GM15510 (cell line): ENCODE measurements around the gene CAMKMT.

Source experiments
- POLR2A ChIP-seq: IDR thresholded peaks from 3 replicates; pipeline ENCODE4 v1.6.1; 2011; ENCODE audit warnings: borderline replicate concordance; ENCODE audit not compliant: insufficient read length; ENCODE audit errors: extremely low read depth

Gene CAMKMT

DNA sequence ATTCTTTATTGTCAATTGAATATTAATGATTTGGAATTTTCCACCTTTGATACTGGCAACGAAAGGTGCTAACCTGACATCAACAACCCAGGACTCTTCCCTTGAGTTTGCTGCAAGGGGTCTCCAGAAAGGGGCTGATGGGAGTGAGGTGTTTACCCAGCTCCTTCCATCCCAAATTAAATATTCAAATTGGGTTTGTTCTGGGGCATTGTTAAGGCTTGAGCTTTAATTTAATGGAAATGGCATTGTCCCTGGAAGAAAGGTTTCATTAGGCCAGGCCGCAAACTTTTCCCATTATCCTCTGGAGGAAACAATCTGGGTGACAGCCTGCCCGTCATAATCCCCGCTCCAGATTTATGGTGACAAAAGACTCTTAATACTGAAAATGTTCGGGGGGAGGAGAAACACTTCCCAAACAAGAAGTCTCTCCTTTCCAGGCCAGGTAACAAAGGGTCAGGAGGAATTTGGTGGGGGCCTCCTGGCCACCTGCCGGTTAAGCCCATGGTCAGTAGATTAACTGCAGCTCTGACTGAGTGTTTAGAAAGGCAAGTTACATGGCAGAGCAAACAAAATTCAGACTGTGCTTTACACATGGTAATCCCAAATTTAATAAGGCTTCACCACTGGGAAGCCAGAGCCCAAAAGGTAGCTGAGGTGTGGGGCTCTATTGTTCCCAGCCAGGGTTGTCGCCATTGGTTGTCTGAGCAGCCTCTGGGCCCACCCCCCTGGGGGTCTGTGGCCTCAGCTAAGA lies 428.4 kb downstream of the CAMKMT start:
- TF ChIP-seq POLR2A = no peak

DNA sequence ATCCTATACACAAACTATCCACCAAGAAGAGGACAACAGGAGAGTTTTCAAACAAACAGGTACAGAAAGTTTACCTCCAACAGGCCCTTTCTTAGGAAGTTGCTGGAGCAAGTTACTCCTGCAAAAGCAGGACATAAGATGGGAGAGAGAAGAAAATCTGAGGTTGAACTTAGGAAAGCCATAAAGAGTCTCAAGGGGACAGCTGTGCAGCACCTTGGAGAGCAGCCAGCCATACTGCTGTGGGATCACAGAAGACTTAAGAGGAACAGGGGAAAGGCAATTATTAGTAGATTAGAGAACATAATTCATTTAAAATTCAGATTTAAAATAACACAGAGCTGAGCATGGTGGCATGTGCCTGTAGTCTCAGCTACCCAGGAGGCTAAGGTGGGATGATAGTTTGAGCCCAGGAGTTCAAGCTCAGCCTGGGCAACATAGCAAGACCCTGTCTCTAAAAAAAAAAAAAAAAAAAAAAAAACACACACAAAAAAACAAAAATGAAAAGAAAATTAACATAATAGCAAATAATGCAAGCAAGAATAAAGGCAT lies 431.6 kb downstream of the CAMKMT start:
- TF ChIP-seq POLR2A = no peak

- TF ChIP-seq POLR2A = no peak
Observed at GRCh38 chr2:44796771-44797170, 435.0 kb downstream of the CAMKMT start.

DNA sequence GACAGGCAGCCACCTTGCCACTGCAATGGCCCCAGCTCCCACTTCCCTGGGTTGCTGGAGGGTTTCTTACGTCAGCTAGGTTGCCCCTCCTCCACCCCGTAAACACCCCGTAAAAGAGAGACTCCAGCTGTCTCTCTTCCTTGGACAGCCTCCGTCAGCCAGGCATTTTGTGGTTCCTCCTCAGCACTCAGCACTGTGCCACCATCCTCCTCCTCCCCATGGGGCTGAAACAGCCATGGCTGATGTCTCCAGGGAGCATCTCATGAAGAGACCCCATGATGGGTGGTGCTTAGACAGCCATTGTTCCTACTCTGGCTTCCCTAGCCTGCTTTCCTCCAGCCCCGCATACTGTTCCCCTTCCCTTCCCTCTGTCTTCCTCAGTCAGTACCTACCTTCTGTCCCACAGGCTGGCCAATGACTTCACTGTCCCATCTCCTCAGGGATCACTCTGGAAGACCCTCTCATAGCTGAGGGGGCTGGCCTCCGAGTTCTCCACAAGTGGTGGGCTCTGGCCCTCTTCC lies 436.5 kb downstream of the CAMKMT start:
- no peak for TF ChIP-seq POLR2A

DNA sequence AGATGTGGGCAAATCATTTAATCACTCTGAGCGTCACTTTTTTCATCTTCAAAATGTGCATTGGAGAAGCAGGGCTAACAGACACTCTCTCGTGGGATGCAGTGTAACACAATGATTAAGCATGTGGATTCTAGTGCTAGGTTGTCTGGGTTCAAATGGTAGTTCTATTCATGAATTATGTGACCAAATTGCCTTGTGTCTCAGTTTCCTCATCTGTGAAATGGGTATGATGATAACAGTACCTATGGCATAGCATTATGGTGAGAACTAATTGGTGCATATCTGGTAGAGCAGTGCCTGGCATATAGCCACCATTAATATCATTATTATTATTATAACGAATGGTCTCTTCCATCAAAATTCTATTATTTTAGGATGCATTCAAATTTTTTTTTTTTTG lies 437.4 kb downstream of the CAMKMT start:
- no peak for TF ChIP-seq POLR2A

DNA sequence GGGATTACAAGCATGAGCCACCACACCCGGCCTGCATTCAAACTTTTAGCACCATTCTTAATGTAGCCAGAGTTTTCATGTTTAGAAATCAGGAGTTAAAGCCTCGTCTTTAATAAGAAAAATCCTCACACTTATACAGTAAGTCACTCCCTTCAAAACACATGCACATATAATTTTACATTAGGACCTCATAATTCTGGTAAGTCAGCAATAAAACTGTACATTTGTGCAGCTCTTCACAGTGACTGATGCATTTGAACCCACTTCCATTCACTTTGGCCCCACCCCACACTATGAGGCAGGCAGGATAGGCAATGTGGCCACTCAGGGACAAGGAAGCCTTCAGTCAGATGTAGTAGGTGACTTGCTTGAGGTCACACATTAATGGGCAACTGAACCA lies 438.0 kb downstream of the CAMKMT start:
- no peak for TF ChIP-seq POLR2A

DNA sequence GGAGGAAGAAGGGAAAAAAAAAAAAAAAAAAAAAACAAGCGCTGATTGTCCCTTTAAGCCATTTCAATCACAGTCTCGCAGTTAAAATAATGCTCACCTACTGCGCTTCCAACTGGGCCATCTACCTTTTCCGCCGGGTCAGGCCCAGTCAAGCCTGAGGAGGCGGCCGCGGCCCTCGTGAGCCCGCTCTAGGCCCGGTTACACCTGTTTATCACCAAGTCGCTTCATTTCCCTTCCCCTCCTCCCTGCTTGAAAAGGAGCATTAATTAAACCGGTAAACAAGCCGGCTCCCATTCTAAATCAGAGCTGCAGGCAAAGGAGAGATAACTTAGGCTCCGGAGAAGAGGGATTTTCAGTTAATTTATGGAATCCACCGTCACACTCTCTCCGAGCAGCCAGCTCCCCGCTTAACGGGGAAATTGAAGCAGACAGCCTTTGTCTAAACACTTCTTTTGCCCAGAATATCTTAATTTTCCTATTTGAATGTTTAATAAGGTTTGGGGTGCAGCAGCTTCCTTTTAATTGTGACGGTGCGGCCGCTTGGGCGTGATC lies 439.6 kb downstream of the CAMKMT start:
- no peak for TF ChIP-seq POLR2A

- TF ChIP-seq POLR2A = no peak
Observed at GRCh38 chr2:44801841-44802776, 440.4 kb downstream of the CAMKMT start.

GRCh38 chr2:44802777-44803424 lies 441.2 kb downstream of the CAMKMT start:
- no peak for TF ChIP-seq POLR2A

- no peak for TF ChIP-seq POLR2A
Observed at GRCh38 chr2:44804406-44805265, 442.9 kb downstream of the CAMKMT start.

DNA sequence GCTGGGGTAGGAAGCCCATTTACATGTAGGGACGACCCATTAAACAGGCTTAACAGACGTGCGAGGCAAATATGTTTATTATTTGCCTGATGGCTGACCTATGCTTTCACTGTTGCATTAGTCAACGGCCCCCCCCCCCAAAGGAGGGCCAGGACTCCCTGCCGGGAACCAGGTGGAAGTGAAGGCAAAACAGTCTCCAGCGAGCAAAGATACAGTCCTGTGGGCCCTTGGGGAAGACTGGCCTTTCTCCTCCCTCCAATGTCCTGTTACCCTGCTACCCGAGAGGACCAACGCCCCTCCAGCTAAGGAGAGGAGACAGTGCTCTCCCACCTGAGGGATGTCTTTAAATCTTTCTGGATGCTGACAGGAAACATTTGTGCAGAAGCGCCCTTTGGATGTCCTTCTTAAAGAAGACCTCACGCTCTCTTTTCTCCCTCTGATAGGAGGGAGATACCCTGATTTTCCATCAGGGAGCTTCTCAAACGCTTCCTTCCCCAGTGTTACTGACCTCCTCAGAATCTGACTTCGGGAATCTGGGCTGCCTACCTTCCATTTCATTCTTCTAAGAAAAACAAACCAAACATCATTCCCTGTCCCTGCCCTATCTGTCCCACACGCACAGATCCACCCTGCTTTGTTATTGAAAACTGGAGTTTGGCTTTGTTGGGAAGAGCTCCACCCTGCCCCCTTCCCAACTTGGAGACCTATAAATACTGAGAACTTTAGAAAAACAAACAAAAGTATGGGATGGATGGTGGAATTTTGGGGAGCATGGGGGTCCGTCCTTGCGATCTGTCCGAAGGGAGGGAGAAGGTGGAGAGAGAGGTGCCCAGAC lies 443.9 kb downstream of the CAMKMT start:
- no peak for TF ChIP-seq POLR2A

GRCh38 chr2:44807201-44808025 lies 445.7 kb downstream of the CAMKMT start:
- TF ChIP-seq POLR2A = no peak
